Measurements from ENCODE around the gene CCDC15.

DNA sequence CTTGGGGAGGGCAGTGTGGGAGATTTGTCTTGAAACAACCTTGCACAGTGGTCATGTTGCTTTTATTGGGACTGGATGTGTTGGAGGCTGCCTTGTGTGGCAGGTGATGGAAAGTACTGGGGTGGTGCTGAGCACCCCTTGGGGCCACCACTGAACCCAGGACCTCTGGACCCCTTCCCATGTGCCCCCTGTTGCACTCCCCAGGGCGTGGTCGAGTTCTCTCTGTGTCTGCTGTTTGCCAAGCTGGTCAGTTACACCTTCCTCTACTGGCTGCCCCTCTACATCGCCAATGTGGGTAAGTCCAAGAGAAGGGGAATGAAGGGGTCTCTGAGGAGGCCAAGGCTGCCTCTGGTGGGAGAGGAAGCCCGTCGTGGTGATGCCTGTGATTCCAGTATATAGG is 128.0 kb downstream of the CCDC15 start:
- TF ChIP-seq, protein P1, sequence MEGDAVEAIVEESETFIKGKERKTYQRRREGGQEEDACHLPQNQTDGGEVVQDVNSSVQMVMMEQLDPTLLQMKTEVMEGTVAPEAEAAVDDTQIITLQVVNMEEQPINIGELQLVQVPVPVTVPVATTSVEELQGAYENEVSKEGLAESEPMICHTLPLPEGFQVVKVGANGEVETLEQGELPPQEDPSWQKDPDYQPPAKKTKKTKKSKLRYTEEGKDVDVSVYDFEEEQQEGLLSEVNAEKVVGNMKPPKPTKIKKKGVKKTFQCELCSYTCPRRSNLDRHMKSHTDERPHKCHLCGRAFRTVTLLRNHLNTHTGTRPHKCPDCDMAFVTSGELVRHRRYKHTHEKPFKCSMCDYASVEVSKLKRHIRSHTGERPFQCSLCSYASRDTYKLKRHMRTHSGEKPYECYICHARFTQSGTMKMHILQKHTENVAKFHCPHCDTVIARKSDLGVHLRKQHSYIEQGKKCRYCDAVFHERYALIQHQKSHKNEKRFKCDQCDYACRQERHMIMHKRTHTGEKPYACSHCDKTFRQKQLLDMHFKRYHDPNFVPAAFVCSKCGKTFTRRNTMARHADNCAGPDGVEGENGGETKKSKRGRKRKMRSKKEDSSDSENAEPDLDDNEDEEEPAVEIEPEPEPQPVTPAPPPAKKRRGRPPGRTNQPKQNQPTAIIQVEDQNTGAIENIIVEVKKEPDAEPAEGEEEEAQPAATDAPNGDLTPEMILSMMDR (IDR thresholded peaks at IDR 0.05), result no peak
- TF ChIP-seq POLR2A (IDR thresholded peaks at IDR 0.05), result no peak
